Tibial nerve (tissue), 4 donors: Measurements from ENCODE around the gene CCL17. TPM values are rescaled to one million over a fixed set of nuclear protein-coding genes. Genes with fewer than 3 reads are reported as not detected.

ENCODE experiments used
- DNase-seq, 2 donors: peaks; one replicate each; pipeline ENCODE4 v3.0.0-alpha.2; 2019; ENCODE audit warnings: low spot score in 2 of 2
- H3K27ac ChIP-seq, 4 donors: fragments of 200-600 bp; sonication (generic) in 3 of 4; one replicate each; pipeline ENCODE4 v1.5.1; 2017 to 2019; ENCODE audit warnings: mild to moderate bottlenecking in 1 of 4
- H3K27me3 ChIP-seq, 2 donors: fragments of 200-600 bp; sonication (generic) in 1 of 2; one replicate each; pipeline versions ENCODE4 v1.5.1 to v1.6.0; 2017 to 2019
- H3K36me3 ChIP-seq, 3 donors: fragments of 200-600 bp; sonication (generic); one replicate each; pipeline ENCODE4 v1.5.1; 2018 to 2019
- H3K4me1 ChIP-seq, 4 donors: fragments of 200-600 bp; sonication (generic) in 3 of 4; one replicate each; pipeline ENCODE4 v1.5.1; 2017 to 2019
- H3K4me3 ChIP-seq, 4 donors: fragments of 200-600 bp; sonication (generic) in 3 of 4; one replicate each; pipeline ENCODE4 v1.5.1; 2017 to 2019; ENCODE audit warnings: mild to moderate bottlenecking in 1 of 4, moderate library complexity in 1 of 4
- H3K9me3 ChIP-seq, 4 donors: fragments of 200-600 bp; sonication (generic) in 3 of 4; one replicate each; pipeline ENCODE4 v1.5.1; 2017 to 2019
- CTCF ChIP-seq, 5 experiments: fragments of 200-600 bp in 3 of 5; fragments of 450-650 bp in 2 of 5; sonication (generic) in 3 of 5; IDR thresholded peaks; one replicate each; pipeline ENCODE4 v1.5.1; 2016 to 2019; ENCODE audit warnings: antibody characterized with exemption in 5 of 5, mild to moderate bottlenecking in 3 of 5, moderate library complexity in 2 of 5
- EP300 ChIP-seq, 2 donors: sonication (generic); formaldehyde crosslinking; IDR thresholded peaks; one replicate each; pipeline ENCODE4 v1.6.1; 2017; ENCODE audit warnings: antibody characterized with exemption in 2 of 2, mild to moderate bottlenecking in 1 of 2
- POLR2A ChIP-seq, 2 donors: fragments of 450-650 bp; IDR thresholded peaks; one replicate each; pipeline ENCODE4 v1.6.1; 2017; ENCODE audit warnings: antibody characterized with exemption in 2 of 2, mild to moderate bottlenecking in 2 of 2, moderate library complexity in 2 of 2
- WGBS, 2 donors: methylation state at CpG; one replicate each; pipeline ENCODE4 v1.1.5; 2018; 5-methylcytosine and 5-hydroxymethylcytosine counted together
- total RNA-seq, 4 donors: library from RNA; depleted of rRNA; stranded (reverse); fragments of >200 nt; gene quantifications; one replicate each; pipeline ENCODE4 v1.1.0, GENCODE V29; 2016

The CCL17 gene
- total RNA-seq, 4 donors from 2014 or later: not detected

GRCh38 chr16:57388359-57389086 lies 16.0 kb upstream of the CCL17 start:
- Histone ChIP-seq H3K9me3 (peaks cover 0 to 2% (median 0%) of the 10 kb centered on the region in 4 donors), H3K27me3 (no peaks in the 10 kb centered on the region), H3K36me3 (no peaks in the 10 kb centered on the region), H3K4me1 (peaks cover 0 to 37% (median 4%) of the 10 kb centered on the region in 4 donors), H3K27ac (no peak overlapping the region), H3K4me3 (no peak overlapping the region)
- DNase-seq: no peak
- 74 to 75% methylated on average over 7 of the region's 7 CpGs for WGBS, 2 donors
- TF ChIP-seq EP300 (IDR thresholded peaks at IDR 0.05) (no peak), CTCF (IDR thresholded peaks at IDR 0.05) (no peak), POLR2A (IDR thresholded peaks at IDR 0.05) (no peak)

GRCh38 chr16:57389087-57389468 lies 15.5 kb upstream of the CCL17 start:
- 90 to 97% methylated on average over 3 of the region's 3 CpGs for WGBS, 2 donors
- Histone ChIP-seq H3K27me3 (no peaks in the 10 kb centered on the region), H3K4me3 (no peak overlapping the region), H3K27ac (no peak overlapping the region), H3K9me3 (peaks cover 0 to 2% (median 0%) of the 10 kb centered on the region in 4 donors), H3K4me1 (peaks cover 0 to 31% (median 1%) of the 10 kb centered on the region in 4 donors), H3K36me3 (no peaks in the 10 kb centered on the region)
- DNase-seq: no peak
- no peak for TF ChIP-seq CTCF (IDR thresholded peaks at IDR 0.05)
- no peak for TF ChIP-seq POLR2A (IDR thresholded peaks at IDR 0.05)
- TF ChIP-seq EP300 (IDR thresholded peaks at IDR 0.05): no peak

GRCh38 chr16:57390636-57391295 lies 13.8 kb upstream of the CCL17 start:
- TF ChIP-seq POLR2A (IDR thresholded peaks at IDR 0.05) (no peak), CTCF (IDR thresholded peaks at IDR 0.05) (no peak), EP300 (IDR thresholded peaks at IDR 0.05) (no peak)
- H3K27me3 ChIP-seq: no peaks in the 10 kb centered on the region
- no peaks in the 10 kb centered on the region for H3K36me3 ChIP-seq
- H3K4me3 ChIP-seq: no peak overlapping the region
- H3K4me1 ChIP-seq: peaks cover 0 to 19% (median 0%) of the 10 kb centered on the region in 4 donors
- peaks cover 0 to 2% (median 0%) of the 10 kb centered on the region in 4 donors for H3K9me3 ChIP-seq
- no peak overlapping the region for H3K27ac ChIP-seq
- 17 to 34% methylated on average over 5 of the region's 5 CpGs for WGBS, 2 donors
- no peak for DNase-seq

GRCh38 chr16:57391300-57391699 lies 13.3 kb upstream of the CCL17 start:
- H3K4me3 ChIP-seq: no peak overlapping the region
- TF ChIP-seq CTCF (IDR thresholded peaks at IDR 0.05) (no peak), POLR2A (IDR thresholded peaks at IDR 0.05) (no peak), EP300 (IDR thresholded peaks at IDR 0.05) (no peak)
- peaks cover 0 to 18% (median 0%) of the 10 kb centered on the region in 4 donors for H3K4me1 ChIP-seq
- H3K9me3 ChIP-seq: peaks cover 0 to 2% (median 0%) of the 10 kb centered on the region in 4 donors
- no peak for DNase-seq
- H3K27ac ChIP-seq: no peak overlapping the region
- 70 to 74% methylated on average over 4 of the region's 4 CpGs for WGBS, 2 donors
- no peaks in the 10 kb centered on the region for H3K27me3 ChIP-seq
- no peaks in the 10 kb centered on the region for H3K36me3 ChIP-seq

- peaks cover 0 to 13% (median 0%) of the 10 kb centered on the region in 4 donors for H3K4me1 ChIP-seq
- WGBS, 2 donors: 79 to 92% methylated on average over 5 of the region's 5 CpGs
- H3K27ac ChIP-seq: no peak overlapping the region
- H3K36me3 ChIP-seq: no peaks in the 10 kb centered on the region
- TF ChIP-seq EP300 (IDR thresholded peaks at IDR 0.05): no peak
- TF ChIP-seq POLR2A (IDR thresholded peaks at IDR 0.05): no peak
- no peak for TF ChIP-seq CTCF (IDR thresholded peaks at IDR 0.05)
- no peak for DNase-seq
- no peaks in the 10 kb centered on the region for H3K27me3 ChIP-seq
- H3K4me3 ChIP-seq: no peak overlapping the region
- peaks cover 0 to 2% (median 0%) of the 10 kb centered on the region in 4 donors for H3K9me3 ChIP-seq
Observed at GRCh38 chr16:57391708-57392107, 12.9 kb upstream of the CCL17 start.
